ENCODE results near the gene TNFRSF8.
A peak's percentile ranks its signal among the peaks of the same experiment; 100 is the strongest.

TNFRSF8 gene

DNA sequence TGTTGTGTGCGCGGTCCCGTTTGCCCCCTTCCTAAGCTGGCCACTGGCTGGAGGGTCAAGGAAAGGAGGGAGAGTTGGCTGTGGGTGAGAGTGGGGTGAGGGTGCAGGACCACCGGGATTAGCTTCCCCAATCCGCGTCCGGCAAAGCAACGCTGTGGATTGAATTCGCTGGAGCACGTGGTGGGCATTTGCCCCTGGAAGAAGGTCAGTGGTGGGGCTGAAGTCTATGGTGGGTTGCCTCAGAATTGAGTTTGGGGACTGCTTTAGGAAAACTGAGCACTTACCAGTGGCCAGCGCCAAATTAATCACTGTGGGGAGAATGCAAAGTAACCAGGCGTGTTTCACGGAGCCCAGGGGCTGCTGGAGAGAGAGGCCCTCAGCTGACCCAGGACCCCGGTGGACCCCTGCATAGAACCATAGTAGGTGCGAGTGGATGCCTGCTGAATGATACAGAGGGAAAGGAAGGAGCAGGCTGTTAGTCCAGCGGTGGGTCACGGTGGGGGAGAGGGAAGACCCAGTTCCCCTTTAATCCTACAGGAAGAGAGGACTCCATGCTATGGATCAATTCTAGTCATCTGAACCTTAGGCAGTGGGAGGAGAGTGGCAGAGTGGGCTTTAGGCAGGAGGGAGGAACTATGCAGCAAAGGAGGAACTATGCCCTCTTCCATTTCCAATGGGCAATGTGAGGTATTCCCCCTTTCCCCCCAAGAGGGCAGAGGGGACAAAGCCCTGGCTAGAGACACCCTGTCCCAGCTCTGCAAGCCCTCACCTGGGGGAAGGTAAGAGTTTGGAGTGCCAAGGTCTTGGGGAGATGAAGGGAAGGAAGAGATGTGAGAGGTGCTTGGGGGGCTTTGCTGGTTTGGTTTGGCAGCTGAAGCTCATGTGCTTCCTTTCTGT lies 1.2 kb downstream of the TNFRSF8 start:
- DNase-seq = no peak

DNA sequence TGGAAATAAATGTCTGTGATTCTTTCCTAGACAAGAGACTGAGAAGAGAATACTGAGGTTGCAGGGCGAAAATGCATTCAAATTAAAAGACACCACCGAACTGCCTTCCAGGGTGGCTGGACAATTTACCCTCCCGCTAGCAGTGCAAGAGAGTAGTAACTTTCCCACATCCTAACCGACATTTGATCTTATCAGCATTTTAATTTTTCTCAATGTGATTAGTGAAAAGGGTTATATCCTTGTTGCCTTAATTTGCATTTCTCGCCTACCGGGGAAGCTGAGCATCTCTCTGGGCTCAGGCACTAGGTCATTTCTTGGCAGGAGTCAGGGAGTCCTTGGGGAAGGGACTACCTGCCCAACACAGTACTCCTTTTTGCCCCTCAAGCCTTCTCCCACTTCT lies 2.8 kb downstream of the TNFRSF8 start:
- no peak for DNase-seq

DNA sequence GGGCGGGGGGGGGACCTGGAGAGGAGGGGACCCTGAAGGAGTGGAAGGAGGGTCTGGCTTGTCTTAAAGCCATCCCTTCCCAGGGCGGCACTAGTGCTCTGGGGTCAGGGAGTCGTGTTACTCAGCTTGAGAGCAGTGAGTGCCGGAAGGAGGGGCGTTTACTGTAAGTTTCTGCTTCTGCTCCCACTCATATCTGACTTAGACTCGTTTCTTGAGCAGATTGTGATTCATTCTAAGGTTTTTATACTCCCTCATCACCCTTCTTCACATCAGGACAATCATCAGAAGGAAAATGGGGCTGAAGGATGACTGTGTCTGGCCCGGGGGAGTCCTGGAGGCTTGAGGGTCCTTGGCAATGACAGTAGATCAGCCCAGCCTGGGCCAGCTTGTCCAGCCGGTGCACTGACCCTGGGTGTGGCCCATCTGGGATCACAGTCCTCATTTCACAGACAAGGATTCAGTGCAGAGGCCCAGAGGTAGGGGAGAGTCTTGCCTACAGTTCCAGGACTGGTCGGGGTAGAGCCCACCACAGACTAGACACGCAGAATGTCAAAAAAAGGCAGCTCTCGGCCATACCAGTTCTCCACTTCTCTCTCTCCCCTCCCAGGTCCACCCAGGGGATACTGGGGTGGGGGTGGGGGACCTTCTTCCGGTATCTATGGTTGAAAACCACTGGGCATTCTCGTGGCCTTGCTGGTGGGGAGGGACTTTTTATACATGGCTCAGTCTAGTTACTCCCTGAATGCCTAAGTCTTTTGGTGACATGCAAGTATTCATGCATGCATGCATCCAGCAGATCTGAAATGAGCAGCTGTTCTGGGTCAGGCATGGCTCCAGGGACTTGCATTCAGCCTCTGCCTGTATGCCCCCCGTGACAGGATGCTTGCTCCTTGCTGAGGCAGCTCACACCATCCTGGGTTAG lies 5.1 kb downstream of the TNFRSF8 start:
- DNase-seq = no peak

DNA sequence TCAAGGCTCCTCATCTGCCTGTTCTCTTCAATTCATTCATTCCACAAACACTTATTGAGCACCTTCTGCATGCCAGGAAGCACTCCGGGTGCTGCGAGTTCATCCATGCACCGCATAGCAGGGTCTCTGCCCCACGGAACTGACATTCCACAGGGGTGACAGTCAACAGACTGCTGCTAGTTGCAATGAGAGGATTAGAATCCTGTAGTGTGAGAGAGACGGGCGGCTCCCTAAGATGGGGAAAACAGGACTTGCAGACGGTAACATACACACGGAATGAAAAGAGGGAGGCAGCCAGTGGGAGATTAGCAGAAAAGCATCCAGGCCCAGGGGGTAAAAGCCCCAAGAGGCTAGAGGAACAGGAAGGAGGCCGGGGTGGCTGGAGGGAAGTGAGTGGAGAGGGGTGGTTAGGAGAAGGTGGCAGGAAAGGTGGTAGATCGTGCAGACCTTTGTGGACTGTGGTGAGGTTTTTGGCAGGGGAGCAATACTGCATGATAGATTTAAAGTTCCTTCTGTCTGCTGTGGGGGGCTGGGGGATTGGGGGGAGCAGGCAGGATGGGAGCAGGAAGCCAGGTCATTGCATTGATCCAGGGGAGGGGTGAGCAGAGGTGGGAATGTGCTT lies 6.6 kb downstream of the TNFRSF8 start:
- DNase-seq = no peak

DNA sequence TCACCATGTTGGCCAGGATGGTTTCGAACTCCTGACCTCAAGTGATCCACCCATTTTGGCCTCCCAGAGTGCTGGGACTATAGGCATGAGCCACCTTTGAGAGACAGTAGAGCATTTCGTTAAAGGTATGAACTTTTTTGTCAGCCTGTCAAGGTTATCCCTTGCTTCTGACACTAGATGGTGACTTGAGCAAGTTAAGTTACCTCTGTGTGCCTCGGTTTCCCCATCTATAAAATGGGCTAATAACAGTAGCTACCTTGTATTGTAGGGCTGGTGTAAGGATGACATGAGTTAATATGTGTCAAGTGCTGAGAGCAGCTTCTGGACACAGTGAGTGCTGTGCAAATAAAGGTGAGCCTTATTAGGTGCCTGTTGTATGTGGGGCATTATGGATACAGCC lies 8.8 kb downstream of the TNFRSF8 start:
- DNase-seq = no peak

DNA sequence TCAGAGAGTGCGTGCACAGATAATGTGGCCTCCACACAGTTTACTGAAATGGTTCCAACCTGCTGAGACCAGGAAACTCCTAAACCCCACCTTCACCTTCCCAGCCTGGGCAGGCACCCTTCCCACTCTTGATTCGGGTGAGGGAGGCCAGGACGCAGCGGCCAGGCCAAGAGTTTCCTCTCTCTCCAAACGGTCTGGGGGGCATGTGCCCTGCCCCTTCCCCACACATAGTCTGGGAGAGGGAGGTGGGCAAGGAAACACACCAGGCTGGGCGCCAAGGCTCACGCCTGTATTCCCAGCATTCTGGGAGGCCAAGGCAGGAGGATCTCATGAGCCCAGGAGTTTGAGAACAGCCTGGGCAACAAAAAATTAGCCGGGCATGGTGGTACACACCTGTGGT lies 9.6 kb downstream of the TNFRSF8 start:
- DNase-seq = no peak

DNA sequence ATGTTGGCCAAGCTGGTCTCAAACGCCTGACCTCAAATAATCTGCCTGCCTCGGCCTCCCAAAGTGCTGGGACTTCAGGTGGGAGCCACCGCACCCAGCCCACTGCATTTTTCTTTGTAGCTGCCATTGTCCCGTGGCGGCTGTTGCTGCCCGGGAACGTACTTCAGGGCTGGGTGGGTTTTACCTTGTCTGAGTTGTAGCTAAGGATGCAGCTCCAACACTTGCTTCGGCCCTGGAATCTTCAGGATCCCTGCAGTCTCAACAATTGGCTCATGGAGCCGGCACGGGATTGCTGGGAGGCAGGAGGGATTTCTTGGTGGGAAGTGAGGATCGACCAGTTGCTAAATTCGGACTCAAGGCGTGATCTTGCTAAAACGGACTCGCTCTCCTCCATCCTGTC lies 10.7 kb downstream of the TNFRSF8 start:
- no peak for DNase-seq

DNA sequence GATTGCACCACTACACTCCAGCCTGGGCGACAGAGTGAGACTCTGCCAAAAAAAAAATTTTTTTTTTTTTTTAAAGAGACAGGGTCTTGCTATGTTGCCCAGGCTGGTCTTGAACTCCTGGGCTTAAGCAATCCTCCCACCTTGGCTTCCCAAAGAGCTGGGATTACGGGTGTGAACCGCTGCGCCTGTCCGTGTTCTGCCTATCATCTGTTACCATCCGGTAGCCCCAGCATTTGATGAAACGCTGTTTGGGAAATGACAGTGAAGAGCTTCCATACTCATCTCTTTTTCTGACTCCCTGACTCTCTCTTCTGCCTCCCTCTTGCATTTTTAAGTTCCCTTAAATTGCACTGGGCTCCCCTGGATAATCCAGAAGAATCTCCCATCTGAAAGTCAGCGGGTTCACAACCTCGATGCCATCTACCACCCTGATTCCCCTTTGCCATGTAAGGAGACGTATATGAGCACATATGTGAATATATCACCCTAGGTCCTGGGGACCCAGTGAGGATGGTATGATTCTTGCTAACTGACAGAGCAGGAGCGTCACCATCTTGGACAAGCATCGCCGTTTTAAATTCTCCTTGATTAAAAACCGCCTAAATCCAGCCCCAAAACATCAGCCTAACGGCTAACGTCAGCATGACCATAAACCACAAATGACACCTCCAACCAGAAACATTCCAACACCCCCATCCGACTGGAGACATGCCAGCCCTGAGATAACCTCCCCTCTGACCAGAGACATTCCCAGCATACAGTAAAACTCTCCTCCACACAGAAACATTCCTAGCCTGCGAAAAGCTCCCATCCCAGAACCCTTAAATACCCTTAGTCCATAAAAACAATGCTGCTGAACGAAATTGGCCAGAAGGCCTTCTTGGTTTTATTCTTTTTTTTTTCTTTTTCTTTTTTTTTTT lies 12.4 kb downstream of the TNFRSF8 start:
- DNase-seq = no peak

DNA sequence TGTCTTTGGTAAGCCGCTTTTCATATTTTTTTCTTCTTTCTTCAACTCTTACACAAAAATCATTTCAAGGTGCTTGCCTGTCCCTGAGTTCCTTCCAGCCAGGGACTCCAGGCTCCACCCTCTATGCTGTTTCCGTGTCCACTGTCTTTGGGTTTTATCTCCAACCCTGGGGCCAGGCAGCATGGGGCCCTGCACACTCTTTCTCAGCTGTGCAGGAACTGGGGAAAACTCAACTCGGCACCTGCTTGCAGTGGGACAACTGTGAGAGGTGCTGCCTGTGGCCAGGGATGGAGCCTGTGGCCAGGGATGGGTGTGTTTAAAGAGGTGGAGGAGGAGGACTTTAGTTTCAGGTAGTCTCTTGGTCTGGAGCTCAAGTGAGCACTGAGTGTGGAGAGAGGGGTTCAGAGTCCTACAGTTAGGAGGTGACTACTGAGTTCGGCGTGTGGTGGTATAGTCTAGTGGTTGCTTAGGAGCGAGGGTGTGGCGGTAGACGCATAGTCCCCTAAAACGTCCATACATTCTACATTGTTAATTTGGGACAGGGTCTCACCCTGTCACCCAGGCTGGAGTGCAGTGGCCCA lies 13.4 kb downstream of the TNFRSF8 start:
- no peak for DNase-seq

DNA sequence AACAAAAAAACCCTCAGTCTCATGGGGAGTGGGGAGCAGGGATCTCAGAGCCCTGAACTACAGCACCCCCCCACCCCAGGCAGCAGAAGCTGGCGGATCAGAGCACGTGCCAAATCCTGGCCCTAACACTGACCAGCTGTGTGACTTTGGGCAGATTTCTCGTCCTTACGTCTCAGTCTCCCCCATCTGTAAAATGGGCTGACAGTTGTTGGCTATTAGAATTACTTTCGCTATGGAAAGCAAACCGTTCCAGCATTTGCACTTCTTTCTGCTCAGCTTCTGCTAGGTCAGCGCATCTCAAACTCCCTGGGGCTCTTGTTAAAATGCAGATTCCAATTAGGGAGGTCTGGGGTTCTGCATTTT lies 15.5 kb downstream of the TNFRSF8 start:
- no peak for DNase-seq

DNA sequence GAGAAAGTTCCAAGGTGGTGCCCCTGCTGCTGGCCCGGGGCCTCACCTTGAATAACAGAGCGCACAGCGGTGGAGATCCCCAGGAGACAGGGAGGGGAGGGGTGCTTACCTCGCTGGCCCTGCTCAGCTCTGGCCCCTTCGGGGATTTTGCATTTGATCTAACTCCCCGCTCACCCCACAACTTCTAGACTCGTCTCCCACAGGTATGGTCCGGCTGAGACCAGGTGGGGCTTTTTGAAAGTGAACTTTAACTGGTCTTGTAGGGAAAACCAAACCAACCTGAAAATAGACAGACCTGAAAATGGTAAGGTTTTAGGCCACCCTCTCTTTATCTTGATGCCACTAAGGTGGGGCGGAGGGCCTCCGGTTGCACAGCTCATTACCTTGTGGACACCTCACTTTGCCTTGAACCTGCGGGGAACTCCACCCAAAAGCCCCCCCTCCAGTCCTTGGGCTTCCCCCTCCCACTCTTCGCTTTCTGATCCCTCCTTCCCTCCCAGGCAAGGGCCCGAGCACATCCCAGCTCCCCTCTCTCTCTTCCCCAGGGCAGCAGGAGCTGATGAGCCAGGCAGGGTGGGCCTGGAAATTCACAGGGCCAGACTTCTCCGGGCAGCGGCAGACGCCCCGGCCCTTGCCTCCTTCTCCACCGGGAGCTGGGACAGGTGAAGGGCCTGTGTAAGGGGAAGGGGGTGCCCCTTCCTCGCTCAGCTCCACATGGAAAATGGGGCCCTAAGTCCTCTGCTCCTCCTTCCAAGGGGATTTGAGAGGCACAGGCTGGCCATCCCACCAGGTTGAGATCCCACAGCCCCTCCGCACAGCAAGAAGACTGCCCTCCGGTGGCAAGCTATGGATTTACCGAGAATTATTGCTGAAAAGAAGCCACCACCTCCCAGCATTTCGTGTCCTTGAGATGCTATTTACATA lies 16.1 kb downstream of the TNFRSF8 start:
- DNase-seq = peak in 1 of 2 experiments; percentile 50

DNA sequence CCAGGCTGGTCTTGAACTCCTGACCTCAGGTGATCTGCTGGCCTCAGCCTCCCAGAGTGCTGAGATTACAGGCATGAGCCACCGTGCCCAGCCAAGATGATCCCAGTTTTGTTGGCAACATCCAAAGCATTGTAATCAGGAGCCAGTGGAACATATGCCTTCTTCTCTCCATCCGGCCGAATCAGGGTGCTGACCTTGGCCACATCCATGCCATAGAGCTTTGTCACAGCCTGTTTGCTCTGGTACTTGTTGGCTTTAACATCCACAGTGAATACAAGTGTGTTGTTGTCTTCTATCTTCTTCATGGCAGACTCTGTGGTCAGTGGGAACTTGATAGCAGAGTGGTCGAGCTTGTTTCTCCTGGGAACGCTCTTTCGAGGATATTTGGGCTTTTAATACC lies 17.1 kb downstream of the TNFRSF8 start:
- no peak for DNase-seq

DNA sequence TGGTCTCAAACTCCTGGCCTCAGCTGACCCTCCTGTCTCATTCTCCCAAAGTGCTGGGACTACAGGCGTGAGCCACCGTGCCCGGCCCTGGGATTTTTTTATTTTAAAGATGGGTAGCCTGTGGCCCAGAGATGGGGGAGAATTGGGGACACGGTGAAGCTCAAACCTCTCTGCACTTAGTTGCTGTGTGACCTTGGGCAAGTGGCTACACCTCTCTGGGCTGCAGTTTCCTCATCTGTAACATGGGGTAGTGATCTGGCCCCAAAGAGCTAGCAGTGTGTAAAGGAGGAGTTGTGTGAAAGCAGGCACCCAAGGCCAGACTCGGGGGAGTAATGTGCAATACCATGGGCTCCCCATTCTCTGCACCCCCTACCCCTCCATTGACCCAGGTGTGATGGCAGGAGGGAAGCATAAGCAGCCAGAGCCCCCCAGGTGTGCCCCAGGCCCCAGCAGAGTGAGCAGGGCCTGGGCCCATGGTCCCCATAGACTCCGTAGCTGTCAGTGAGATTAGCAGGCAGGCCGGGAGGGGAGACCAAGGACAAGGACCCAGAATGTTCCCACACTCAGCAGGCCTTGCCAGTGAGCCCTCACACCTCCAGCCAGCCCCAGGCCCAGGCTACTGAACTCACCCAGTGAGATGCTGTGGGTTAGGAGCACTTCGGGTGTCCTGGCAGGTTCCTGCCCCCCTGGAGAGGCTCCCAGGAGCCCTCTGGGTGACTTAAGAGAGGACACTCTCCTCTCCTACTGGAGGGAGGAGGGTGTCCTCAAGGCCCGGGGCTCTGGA lies 17.9 kb downstream of the TNFRSF8 start:
- no peak for DNase-seq

DNA sequence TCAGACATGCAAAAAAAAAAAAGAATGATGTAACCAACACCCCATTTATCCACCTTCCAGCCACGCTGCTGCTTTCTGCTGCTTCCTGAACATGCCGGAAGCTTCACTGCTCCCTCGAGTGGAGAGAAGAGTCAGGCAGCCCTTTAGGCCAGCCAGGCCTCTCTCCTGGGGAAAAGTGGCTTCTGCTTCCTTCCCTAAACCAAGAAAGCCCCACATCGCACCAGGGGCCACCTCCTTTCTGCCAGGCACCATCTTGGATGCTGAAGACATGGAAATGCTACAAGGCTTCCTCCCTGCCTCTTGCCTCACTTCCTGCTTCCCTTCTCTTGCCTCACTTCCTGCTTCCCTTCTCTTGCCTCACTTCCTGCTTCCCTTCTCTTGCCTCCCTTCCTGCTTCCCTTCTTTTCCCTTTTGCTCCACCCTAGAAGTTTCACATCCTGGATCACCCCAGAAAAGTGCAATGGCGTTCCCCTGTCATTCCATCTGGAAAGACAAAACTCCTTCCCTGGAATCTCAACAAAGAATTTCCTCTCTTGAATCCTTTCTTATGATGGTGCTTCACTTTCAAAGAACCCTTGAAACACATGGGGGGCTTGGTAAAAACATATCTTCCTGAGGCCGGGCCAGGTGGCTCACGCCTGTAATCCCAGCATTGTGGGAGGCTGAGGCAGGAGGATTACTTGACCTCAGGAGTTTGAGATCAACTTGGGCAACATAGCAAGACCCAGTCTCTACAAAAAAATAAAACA lies 18.7 kb downstream of the TNFRSF8 start:
- DNase-seq = peak in 1 of 2 experiments; percentile 16

DNA sequence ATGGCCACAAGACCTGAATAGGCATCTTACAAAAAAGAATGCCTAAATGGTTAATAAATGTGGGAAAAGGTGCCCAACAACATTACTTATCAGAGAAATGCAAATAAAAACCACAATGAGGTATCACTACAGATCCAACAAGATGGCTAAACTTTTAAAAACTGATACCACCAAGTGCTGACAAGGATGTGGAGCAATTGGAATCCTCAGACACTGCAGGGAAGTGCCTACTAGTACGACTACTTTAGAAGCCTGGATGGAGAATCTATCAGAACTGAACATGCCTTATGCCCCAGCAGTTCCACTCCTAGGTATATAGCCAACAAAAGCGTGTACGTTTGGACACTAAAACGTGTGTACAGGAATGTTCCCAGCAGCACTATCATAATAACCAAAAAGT lies 19.9 kb downstream of the TNFRSF8 start:
- DNase-seq = no peak

DNA sequence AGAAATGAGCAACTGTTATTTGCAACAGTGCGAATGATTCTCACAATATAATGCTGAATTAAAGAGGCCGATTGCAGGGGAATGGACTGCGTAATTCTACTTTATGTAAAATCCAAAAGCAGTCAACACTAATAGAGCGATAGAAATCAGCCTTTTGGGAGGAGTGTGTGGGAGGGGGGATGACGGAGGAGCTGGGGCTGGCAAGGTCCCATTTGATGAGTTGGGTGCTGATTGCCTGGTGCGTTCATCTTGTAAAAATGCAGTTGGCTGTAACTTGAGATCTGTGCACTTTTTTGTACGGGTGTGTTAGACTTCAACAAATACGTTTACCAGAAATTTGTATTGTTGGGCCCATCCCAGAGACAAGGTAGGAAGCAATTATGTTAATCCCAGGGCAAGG lies 20.7 kb downstream of the TNFRSF8 start:
- DNase-seq = no peak

DNA sequence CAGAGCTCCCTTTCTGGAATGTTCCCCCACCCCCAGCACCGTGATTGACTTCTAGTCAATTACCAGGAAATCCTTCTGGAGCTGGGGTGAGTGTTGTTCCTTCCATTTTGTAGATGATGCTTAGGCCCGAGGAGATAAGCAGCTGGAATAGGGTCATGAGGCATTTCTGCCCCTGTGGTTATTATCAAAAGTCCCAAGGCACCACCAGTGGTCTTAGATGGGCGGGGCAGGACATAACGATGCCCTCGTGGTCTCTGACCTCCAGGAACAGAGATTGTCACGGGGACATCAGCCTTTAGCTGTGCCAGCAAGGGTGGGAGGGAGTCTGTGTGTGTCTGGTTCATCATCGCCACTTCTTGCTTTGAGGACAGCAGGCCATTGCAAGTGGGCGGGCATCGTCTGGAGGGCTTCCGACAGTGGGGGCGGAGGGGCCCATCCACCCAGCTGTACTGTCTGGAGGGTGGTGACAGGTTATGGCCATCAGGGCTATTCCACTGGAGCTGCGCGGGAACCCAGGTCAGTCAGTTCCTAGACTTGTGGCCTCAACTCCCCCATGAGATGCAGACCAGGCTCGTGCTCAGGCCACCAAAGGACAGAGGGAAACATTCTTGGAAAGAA lies 22.6 kb downstream of the TNFRSF8 start:
- no peak for DNase-seq

DNA sequence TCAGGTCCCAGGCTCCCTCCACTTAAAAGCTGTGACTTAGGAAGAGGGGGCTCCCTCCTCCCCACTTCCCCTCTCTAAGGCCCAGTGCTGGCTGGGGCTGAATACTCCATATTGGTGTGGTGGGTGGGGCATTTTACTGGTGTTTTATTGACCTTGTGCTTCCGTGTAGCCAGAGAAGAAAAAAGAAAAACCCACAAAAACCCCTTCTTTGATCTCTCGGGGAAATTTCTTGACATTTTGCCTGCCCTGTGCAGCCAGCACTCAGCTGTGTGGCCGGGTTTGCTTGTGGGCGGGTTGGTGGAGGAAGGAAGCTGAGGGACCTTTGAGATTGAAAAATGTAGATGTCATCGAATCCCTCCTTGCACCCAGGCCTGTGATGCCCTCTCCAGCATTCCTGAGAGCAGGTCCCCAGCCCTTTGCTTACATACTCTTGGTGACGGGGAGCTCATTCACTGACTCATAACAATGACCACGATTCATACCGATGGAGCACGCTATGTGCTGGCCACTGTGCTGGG lies 24.8 kb downstream of the TNFRSF8 start:
- DNase-seq = no peak

DNA sequence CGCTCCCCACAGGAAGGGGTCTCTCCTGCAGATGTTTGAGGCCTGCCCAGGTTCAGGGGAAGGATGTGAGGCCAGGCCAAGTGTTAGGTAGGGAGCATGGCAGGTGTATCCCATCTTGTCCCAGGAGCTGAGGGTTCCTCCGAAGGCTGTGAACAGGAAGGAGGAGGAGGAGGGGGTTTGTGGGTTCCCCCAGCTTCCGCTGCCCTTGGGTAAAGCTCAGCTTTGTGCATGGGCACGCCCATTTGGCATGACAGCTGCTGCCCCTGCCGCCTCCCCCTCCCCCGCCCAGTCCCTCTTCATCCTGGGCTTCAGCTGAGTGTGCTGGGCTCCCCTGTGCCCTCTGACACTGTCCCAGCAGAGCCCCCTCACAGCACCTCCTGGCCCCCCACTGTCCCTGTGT lies 25.5 kb downstream of the TNFRSF8 start:
- DNase-seq = no peak
